ENCODE results near the gene PDE7B.

The PDE7B gene

DNA sequence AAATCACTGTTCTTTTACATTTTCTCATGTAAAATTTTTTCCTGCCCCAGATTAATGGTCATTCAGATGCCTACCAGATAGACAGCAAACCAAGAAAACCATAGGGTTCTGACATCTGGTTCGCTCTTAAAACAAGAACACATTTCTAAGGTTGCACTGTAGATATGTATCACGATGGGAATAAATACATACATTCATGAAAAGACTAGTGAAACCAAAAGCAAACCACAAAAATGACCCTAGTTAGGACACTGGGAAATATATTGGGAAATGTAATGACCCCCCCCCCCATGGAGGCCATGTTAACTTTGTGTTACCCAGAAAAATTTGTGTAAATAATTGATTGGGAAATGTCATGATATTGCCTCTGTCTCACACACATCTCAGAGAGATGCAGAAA, 361.1 kb downstream of the PDE7B start:
- TF ChIP-seq, protein P1, sequence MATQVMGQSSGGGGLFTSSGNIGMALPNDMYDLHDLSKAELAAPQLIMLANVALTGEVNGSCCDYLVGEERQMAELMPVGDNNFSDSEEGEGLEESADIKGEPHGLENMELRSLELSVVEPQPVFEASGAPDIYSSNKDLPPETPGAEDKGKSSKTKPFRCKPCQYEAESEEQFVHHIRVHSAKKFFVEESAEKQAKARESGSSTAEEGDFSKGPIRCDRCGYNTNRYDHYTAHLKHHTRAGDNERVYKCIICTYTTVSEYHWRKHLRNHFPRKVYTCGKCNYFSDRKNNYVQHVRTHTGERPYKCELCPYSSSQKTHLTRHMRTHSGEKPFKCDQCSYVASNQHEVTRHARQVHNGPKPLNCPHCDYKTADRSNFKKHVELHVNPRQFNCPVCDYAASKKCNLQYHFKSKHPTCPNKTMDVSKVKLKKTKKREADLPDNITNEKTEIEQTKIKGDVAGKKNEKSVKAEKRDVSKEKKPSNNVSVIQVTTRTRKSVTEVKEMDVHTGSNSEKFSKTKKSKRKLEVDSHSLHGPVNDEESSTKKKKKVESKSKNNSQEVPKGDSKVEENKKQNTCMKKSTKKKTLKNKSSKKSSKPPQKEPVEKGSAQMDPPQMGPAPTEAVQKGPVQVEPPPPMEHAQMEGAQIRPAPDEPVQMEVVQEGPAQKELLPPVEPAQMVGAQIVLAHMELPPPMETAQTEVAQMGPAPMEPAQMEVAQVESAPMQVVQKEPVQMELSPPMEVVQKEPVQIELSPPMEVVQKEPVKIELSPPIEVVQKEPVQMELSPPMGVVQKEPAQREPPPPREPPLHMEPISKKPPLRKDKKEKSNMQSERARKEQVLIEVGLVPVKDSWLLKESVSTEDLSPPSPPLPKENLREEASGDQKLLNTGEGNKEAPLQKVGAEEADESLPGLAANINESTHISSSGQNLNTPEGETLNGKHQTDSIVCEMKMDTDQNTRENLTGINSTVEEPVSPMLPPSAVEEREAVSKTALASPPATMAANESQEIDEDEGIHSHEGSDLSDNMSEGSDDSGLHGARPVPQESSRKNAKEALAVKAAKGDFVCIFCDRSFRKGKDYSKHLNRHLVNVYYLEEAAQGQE (IDR thresholded peaks at IDR 0.05; ENCODE audit: insufficient read depth in 1 of 2, low read depth in 2 of 2, low read length in 2 of 2): no peak
- TF ChIP-seq SIN3A (IDR thresholded peaks at IDR 0.05; ENCODE audit: borderline replicate concordance, insufficient read depth, low read length) (no peak), TAF1 (IDR thresholded peaks at IDR 0.05; ENCODE audit: borderline replicate concordance, insufficient read depth, low read length) (no peak), POLR2AphosphoS5 (IDR thresholded peaks at IDR 0.05; ENCODE audit: low read depth, low read length) (no peak), FOXP2 (optimal IDR thresholded peaks at IDR 0.05; ENCODE audit: borderline replicate concordance, extremely low read depth, extremely low read length, insufficient read depth) (no peak)

DNA sequence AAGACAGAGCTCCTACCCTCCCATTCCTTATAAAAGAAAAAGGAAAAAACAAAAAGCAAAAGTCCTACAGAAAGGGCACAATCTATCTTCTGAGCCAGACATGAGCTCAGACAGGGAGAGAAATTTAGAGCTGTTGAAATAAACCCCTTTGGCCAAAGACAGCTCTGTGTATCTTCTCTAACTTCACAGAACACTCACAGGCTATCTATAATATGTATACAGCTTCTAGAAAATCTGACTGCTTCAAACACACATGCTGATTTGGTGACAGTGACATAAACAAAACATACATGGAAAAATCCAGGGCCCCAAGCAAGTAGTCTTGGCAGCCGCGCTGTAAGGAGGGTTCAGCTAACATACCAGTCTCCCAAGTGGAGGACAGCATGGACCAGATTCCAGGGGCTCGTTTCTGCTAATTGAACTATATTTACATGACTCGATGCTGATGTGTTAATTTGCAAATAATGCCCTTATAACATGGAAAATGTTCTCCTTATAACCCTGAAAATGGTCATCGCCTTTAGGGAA, 361.6 kb downstream of the PDE7B start:
- TF ChIP-seq, protein P1 (IDR thresholded peaks at IDR 0.05; ENCODE audit: insufficient read depth in 1 of 2, low read depth in 2 of 2, low read length in 2 of 2): no peak
- TF ChIP-seq POLR2AphosphoS5 (IDR thresholded peaks at IDR 0.05; ENCODE audit: low read depth, low read length): no peak
- TF ChIP-seq SIN3A (IDR thresholded peaks at IDR 0.05; ENCODE audit: borderline replicate concordance, insufficient read depth, low read length): no peak
- no peak for TF ChIP-seq FOXP2 (optimal IDR thresholded peaks at IDR 0.05; ENCODE audit: borderline replicate concordance, extremely low read depth, extremely low read length, insufficient read depth)
- no peak for TF ChIP-seq TAF1 (IDR thresholded peaks at IDR 0.05; ENCODE audit: borderline replicate concordance, insufficient read depth, low read length)

DNA sequence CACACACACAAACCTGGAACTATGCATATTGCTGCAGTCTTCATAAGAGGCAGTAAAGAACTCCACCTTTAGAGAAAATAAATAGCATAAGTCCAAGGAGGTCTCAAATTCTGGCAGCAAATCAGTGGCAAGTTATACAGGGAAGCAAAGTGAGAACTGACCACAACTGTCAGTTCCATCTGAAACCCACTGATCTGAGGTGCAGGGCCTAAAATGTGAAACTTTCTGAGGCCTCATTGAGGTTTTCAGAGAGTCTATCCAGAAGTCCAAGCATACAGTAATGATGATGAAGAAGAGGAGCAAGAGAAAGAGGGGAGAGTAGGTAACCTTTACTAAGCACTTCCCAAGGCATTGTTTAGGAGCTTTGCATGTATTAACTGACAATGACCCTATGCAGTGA, 362.4 kb downstream of the PDE7B start:
- TF ChIP-seq TAF1 (IDR thresholded peaks at IDR 0.05; ENCODE audit: borderline replicate concordance, insufficient read depth, low read length): no peak

DNA sequence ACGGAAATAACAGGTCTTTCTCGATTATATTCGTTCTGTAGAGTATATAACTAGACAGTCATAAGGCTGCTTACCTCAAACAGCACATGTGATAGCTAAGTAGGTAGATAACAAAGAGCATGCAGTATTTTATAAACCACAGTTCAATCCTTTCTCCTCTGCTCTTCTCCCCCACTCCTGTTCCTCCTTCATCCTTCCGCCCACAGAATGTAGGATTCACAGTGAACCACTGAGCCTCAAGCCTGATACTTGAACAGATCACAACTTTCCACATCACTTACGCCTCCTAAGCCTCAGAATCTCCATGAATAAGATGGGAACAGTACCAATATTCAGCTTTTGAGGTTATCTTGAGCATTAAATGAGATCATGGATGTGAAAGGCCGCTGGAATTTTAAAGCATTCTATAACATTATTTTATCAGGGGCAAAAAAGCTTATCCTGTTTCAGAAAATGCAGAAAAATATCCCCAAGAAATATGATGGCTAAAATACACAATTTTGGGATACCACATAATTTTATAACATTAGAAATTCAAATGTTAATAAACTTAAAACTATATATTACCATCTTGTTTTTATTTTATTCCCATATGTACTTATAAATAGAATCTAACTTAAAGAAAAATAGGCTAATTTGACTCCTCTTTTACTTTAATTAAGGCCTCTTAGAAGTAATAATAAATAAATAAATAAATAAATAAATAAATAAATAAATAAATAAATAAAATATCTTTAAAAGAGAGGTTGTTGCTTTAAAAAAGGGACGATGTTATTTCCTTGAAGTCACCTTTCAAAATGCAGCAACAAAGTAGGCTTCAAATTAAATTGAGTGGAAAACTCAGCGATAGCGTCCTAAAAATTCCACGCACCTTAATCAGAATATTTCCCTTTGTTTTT, 365.3 kb downstream of the PDE7B start:
- TF ChIP-seq FOXP2 (optimal IDR thresholded peaks at IDR 0.05; ENCODE audit: borderline replicate concordance, extremely low read depth, extremely low read length, insufficient read depth) (no peak), SIN3A (IDR thresholded peaks at IDR 0.05; ENCODE audit: borderline replicate concordance, insufficient read depth, low read length) (no peak)
- TF ChIP-seq, protein P1 (IDR thresholded peaks at IDR 0.05; ENCODE audit: insufficient read depth in 1 of 2, low read depth in 2 of 2, low read length in 2 of 2): no peak

DNA sequence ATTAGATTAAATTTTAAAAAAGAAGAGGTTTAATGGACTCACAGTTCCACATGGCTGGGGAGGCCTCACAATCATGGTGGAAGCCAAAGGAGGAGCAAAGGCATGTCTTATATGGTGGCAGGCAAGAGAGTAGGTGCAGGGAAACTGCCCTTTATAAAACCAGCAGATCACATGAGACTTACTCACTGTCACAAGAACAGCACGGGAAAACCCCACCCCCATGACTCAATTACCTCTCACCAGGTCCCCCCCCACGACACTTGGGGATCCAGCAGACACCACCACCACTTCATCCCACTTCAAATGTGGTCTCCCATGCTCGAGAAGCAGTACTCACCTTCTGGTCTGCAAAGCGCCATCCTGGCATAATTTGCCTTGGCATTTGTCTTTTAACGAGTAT, 374.0 kb downstream of the PDE7B start:
- TF ChIP-seq, protein P1 (IDR thresholded peaks at IDR 0.05; ENCODE audit: insufficient read depth in 1 of 2, low read depth in 2 of 2, low read length in 2 of 2): no peak
- TF ChIP-seq POLR2AphosphoS5 (IDR thresholded peaks at IDR 0.05; ENCODE audit: low read depth, low read length) (no peak), TAF1 (IDR thresholded peaks at IDR 0.05; ENCODE audit: borderline replicate concordance, insufficient read depth, low read length) (no peak), SIN3A (IDR thresholded peaks at IDR 0.05; ENCODE audit: borderline replicate concordance, insufficient read depth, low read length) (no peak)

Data from PFSK-1 (cell line).